Transverse colon (tissue), 4 donors: Measurements from ENCODE around the gene ECEL1.

Experiments used
- EP300 ChIP-seq: sonication (generic); formaldehyde crosslinking; IDR thresholded peaks from one replicate; pipeline ENCODE4 v1.6.1; 2017; ENCODE audit warnings: antibody characterized with exemption, low read depth
- POLR2A ChIP-seq: fragments of 450-650 bp; IDR thresholded peaks from one replicate; pipeline ENCODE4 v1.6.1; 2016; ENCODE audit warnings: antibody characterized with exemption, mild to moderate bottlenecking, moderate library complexity
- POLR2AphosphoS5 ChIP-seq, 3 donors: sonication (generic); formaldehyde crosslinking; IDR thresholded peaks; one replicate each; pipeline ENCODE4 v1.6.1; 2016; ENCODE audit warnings: antibody characterized with exemption in 3 of 3
- TF ChIP-seq, protein P1 (sequence below), 5 experiments: fragments of 200-600 bp in 3 of 5; fragments of 450-650 bp in 2 of 5; sonication (generic) in 3 of 5; IDR thresholded peaks; 1 replicate in 2 of 5; 2 replicates in 3 of 5; pipeline ENCODE4 v1.5.1; 2016 to 2017; ENCODE audit warnings: antibody characterized with exemption in 5 of 5, inconsistent platforms in 3 of 5, mild to moderate bottlenecking in 2 of 5, moderate library complexity in 1 of 5

DNA sequence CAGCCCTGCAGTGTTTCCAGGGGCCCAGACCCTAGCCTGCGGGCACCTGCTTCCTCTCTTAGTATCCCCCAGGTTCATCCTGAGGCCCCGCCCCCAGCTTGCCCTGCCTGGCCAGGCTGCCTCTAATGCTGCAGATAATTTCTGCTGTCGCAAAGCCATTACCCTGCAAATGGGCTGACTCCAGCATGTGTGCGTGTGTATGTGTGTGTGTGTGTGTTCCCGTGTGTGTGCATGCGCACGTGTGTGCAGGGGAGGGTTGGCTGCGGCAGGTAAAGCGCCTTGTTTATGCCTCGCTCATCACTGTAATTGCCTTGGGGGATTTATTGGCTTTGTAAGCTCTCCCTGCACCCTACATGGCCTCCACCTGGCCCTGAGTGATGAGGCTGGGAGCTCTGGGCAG, 25.0 kb upstream of the ECEL1 start:
- TF ChIP-seq, protein P1, sequence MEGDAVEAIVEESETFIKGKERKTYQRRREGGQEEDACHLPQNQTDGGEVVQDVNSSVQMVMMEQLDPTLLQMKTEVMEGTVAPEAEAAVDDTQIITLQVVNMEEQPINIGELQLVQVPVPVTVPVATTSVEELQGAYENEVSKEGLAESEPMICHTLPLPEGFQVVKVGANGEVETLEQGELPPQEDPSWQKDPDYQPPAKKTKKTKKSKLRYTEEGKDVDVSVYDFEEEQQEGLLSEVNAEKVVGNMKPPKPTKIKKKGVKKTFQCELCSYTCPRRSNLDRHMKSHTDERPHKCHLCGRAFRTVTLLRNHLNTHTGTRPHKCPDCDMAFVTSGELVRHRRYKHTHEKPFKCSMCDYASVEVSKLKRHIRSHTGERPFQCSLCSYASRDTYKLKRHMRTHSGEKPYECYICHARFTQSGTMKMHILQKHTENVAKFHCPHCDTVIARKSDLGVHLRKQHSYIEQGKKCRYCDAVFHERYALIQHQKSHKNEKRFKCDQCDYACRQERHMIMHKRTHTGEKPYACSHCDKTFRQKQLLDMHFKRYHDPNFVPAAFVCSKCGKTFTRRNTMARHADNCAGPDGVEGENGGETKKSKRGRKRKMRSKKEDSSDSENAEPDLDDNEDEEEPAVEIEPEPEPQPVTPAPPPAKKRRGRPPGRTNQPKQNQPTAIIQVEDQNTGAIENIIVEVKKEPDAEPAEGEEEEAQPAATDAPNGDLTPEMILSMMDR (IDR thresholded peaks at IDR 0.05), result no peak
- TF ChIP-seq POLR2AphosphoS5 (IDR thresholded peaks at IDR 0.05) (no peak), EP300 (no peak), POLR2A (no peak)
